DND-41 (cell line): ENCODE data around the gene CSF3R.

Source experiments
- ATAC-seq: fragments of 200-7000 bp; cut with Tn5 transposase; 3 replicates; pipeline ENCODE4 v1.9.1; 2021; ENCODE audit warnings: low read depth; ENCODE audit not compliant: insufficient read depth
- DNase-seq: peaks from one replicate; pipeline ENCODE4 v3.0.0-alpha.2; 2020
- H2AFZ ChIP-seq: 2 replicates; pipeline ENCODE4 v1.6.0; 2012; ENCODE audit warnings: low read depth, low read length
- H3K27ac ChIP-seq: 2 replicates; pipeline ENCODE4 v1.5.1; 2012; ENCODE audit warnings: low read length, inconsistent platforms
- H3K27me3 ChIP-seq: fragments of 200-600 bp; sonication (generic); 2 replicates; pipeline ENCODE4 v1.6.0; 2012; ENCODE audit warnings: low read length, mild to moderate bottlenecking, inconsistent platforms; ENCODE audit not compliant: insufficient read depth, poor library complexity
- H3K36me3 ChIP-seq: 2 replicates; pipeline ENCODE4 v1.5.1; 2012; ENCODE audit warnings: low read length, inconsistent platforms; ENCODE audit not compliant: insufficient read depth
- H3K4me1 ChIP-seq: 2 replicates; pipeline ENCODE4 v1.5.1; 2012; ENCODE audit warnings: mild to moderate bottlenecking, low read length; ENCODE audit not compliant: insufficient read depth
- H3K4me2 ChIP-seq: 2 replicates; pipeline ENCODE4 v1.6.0; 2012; ENCODE audit warnings: mild to moderate bottlenecking, moderate library complexity, low read length, inconsistent platforms; ENCODE audit not compliant: insufficient read depth
- H3K4me3 ChIP-seq, 2 experiments: fragments of 200-600 bp in 1 of 2; shearing (Covaris generic) in 1 of 2; 2 replicates each; pipeline ENCODE4 v1.5.1; 2012 to 2016; ENCODE audit warnings: inconsistent platforms in 2 of 2, low read length in 2 of 2, mild to moderate bottlenecking in 2 of 2, low read depth in 1 of 2, moderate library complexity in 1 of 2
- H3K79me2 ChIP-seq: 2 replicates; pipeline ENCODE4 v1.6.0; 2012; ENCODE audit warnings: low read length, inconsistent platforms; ENCODE audit not compliant: insufficient read depth
- H3K9ac ChIP-seq: 2 replicates; pipeline ENCODE4 v1.6.0; 2012; ENCODE audit warnings: low read depth, mild to moderate bottlenecking, inconsistent platforms, low read length, moderate library complexity
- H3K9me3 ChIP-seq: 2 replicates; pipeline ENCODE4 v1.5.1; 2012; ENCODE audit warnings: low read length, moderate library complexity, mild to moderate bottlenecking, inconsistent platforms; ENCODE audit not compliant: insufficient read depth, severe bottlenecking
- H4K20me1 ChIP-seq: 2 replicates; pipeline ENCODE4 v1.6.0; 2012; ENCODE audit warnings: low read length; ENCODE audit not compliant: insufficient read depth
- CTCF ChIP-seq: IDR thresholded peaks from 2 replicates; pipeline ENCODE4 v1.5.1; 2012; ENCODE audit warnings: borderline replicate concordance, low read length, moderate library complexity, mild to moderate bottlenecking; ENCODE audit not compliant: poor library complexity, severe bottlenecking; ENCODE audit errors: extremely low read depth
- EZH2 ChIP-seq: IDR thresholded peaks from 3 replicates; pipeline ENCODE4 v1.6.1; 2012; ENCODE audit warnings: borderline replicate concordance, low read depth, mild to moderate bottlenecking, moderate library complexity, low read length, inconsistent platforms; ENCODE audit not compliant: severe bottlenecking

CSF3R gene

GRCh38 chr1:36463803-36464604 lies 18.7 kb downstream of the CSF3R start, which contains the start of gene MRPS15:
Gene MRPS15, minus strand, starts transcription at chr1:36464384. Its CDS starts 109 bp downstream, at chr1:36464275.
- TF ChIP-seq CTCF (no peak), EZH2 (no peak)
- peak; percentile 95 for ATAC-seq

GRCh38 chr1:36463463-36463802 lies 19.3 kb downstream of the CSF3R start:
- Histone ChIP-seq H3K4me2 (peak overlapping the region; percentile 99), H3K9ac (peak overlapping the region; percentile 86), H3K79me2 (peaks cover 25% of the 10 kb centered on the region), H3K27me3 (no peaks in the 10 kb centered on the region), H3K4me3 (peak overlapping the region; percentile 97 to 98; a peak in 3 of 4 replicates), H3K27ac (peak overlapping the region; percentile 93), H3K9me3 (no peaks in the 10 kb centered on the region), H2AFZ (peak overlapping the region; percentile 95), H3K4me1 (peaks cover 57% of the 10 kb centered on the region), H3K36me3 (peaks cover 44% of the 10 kb centered on the region), H4K20me1 (0 out of 2 replicates have a peak, but pooled peaks cover 4% of the 10 kb centered on the region)
- TF ChIP-seq EZH2 (no peak), CTCF (no peak)
- ATAC-seq (no peak), DNase-seq (no peak)

More at GRCh38 chr1:36463803-36464604, 18.7 kb downstream of the CSF3R start, which contains the start of gene MRPS15:
- Histone ChIP-seq H3K79me2 (peaks cover 25% of the 10 kb centered on the region), H3K4me1 (peaks cover 51% of the 10 kb centered on the region), H3K4me2 (peak within 1 kb of the TSS; percentile 99), H3K27me3 (no peaks in the 10 kb centered on the region), H3K9ac (peak within 1 kb of the TSS; percentile 86), H3K36me3 (peaks cover 38% of the 10 kb centered on the region), H2AFZ (peak within 1 kb of the TSS; percentile 95), H4K20me1 (0 out of 2 replicates have a peak, but pooled peaks cover 4% of the 10 kb centered on the region), H3K27ac (peak within 1 kb of the TSS; percentile 93), H3K4me3 (peak within 1 kb of the TSS; percentile 97 to 98), H3K9me3 (no peaks in the 10 kb centered on the region)
- peak; percentile 96 for DNase-seq

- DNase-seq (no peak), ATAC-seq (no peak)
- H3K27me3 ChIP-seq, result no peaks in the 10 kb centered on the region
- no peak overlapping the region; the same call in 1 of the 2 replicates for H3K27ac ChIP-seq
- H3K36me3 ChIP-seq, result peaks cover 77% of the 10 kb centered on the region
- H3K9me3 ChIP-seq, result no peaks in the 10 kb centered on the region
- H3K79me2 ChIP-seq, result peaks cover 21% of the 10 kb centered on the region
- no peak overlapping the region for H3K4me2 ChIP-seq
- H3K4me1 ChIP-seq, result peaks cover 56% of the 10 kb centered on the region
- no peak overlapping the region for H3K9ac ChIP-seq
- TF ChIP-seq CTCF (no peak), EZH2 (no peak)
- no peak overlapping the region for H2AFZ ChIP-seq
- H4K20me1 ChIP-seq, result peaks cover 4% of the 10 kb centered on the region; the same call in 1 of the 2 replicates
- no peak overlapping the region for H3K4me3 ChIP-seq
Measured at GRCh38 chr1:36458910-36459309, 23.8 kb downstream of the CSF3R start.
